Measurements from ENCODE around the gene GBE1.

- TF ChIP-seq CTCF (IDR thresholded peaks at IDR 0.05; ENCODE audit: insufficient read depth, low read length, poor library complexity, severe bottlenecking) (no peak), EZH2phosphoT487 (conservative IDR thresholded peaks at IDR 0.05; ENCODE audit: low read length) (no peak)
Observed at GRCh38 chr3:81601707-81602305, 159.6 kb downstream of the GBE1 start.

Data from SU-DHL-6 (cell line).